Hepatocyte (in vitro differentiated cells): ENCODE data around the gene ZC3H7A. TPM values are rescaled to one million over a fixed set of nuclear protein-coding genes. Genes with fewer than 3 reads are reported as not detected.

Experiments used
- DNase-seq: peaks from one replicate; pipeline ENCODE4 v3.0.0-alpha.2; 2016; ENCODE audit warnings: low spot score
- H2AFZ ChIP-seq: fragments of 200-600 bp; sonication (generic); 2 replicates; pipeline ENCODE4 v1.6.0; 2016; ENCODE audit warnings: antibody characterized with exemption, mild to moderate bottlenecking
- H3K27ac ChIP-seq: fragments of 200-600 bp; sonication (generic); 2 replicates; pipeline ENCODE4 v1.5.1; 2016; ENCODE audit warnings: mild to moderate bottlenecking
- H3K27me3 ChIP-seq: fragments of 200-600 bp; sonication (generic); 2 replicates; pipeline ENCODE4 v1.6.1; 2016
- H3K36me3 ChIP-seq: fragments of 200-600 bp; sonication (generic); replicated peaks from 2 replicates; pipeline ENCODE4 v1.5.1; 2016; ENCODE audit warnings: low read depth; ENCODE audit not compliant: insufficient read depth
- H3K4me1 ChIP-seq: fragments of 200-600 bp; sonication (generic); 2 replicates; pipeline ENCODE4 v1.5.1; 2016; ENCODE audit warnings: mild to moderate bottlenecking, moderate library complexity; ENCODE audit not compliant: insufficient read depth
- H3K4me2 ChIP-seq: fragments of 200-600 bp; sonication (generic); 2 replicates; pipeline ENCODE4 v1.6.0; 2016
- H3K4me3 ChIP-seq: fragments of 200-600 bp; sonication (generic); 2 replicates; pipeline ENCODE4 v1.5.1; 2016; ENCODE audit warnings: mild to moderate bottlenecking
- H3K79me2 ChIP-seq: fragments of 200-600 bp; sonication (generic); 2 replicates; pipeline ENCODE4 v1.6.0; 2017; ENCODE audit warnings: mild to moderate bottlenecking
- H3K9me2 ChIP-seq: fragments of 200-600 bp; sonication (generic); replicated peaks from 2 replicates; pipeline ENCODE4 v1.6.0; 2017; ENCODE audit warnings: mild to moderate bottlenecking; ENCODE audit not compliant: insufficient read depth
- H3K9me3 ChIP-seq: fragments of 200-600 bp; sonication (generic); 2 replicates; pipeline ENCODE4 v1.5.1; 2016; ENCODE audit warnings: low read depth, mild to moderate bottlenecking
- H4K20me1 ChIP-seq: fragments of 200-600 bp; sonication (generic); 2 replicates; pipeline ENCODE4 v1.6.0; 2016; ENCODE audit warnings: mild to moderate bottlenecking; ENCODE audit not compliant: insufficient read depth, poor library complexity, severe bottlenecking
- EZH2 ChIP-seq: fragments of 200-600 bp; sonication (generic); IDR thresholded peaks from 2 replicates; pipeline ENCODE4 v1.6.1; 2016; ENCODE audit warnings: antibody characterized with exemption, mild to moderate bottlenecking, borderline replicate concordance
- EZH2phosphoT487 ChIP-seq: fragments of 200-600 bp; sonication (generic); IDR thresholded peaks from one replicate; pipeline ENCODE4 v1.6.1; 2018; ENCODE audit warnings: antibody characterized with exemption, mild to moderate bottlenecking, low read depth, moderate library complexity; ENCODE audit not compliant: unreplicated experiment, severe bottlenecking
- WGBS: methylation state at CpG from one replicate; pipeline ENCODE4 v1.1.6; 2016; ENCODE audit warnings: low lambda C conversion rate; ENCODE audit errors: missing lambda C conversion rate; 5-methylcytosine and 5-hydroxymethylcytosine counted together
- polyA plus RNA-seq: library from polyadenylated mRNA; unstranded; fragments of >200 nt; fragmentation: Nextera tagmentation; extraction: Ambion mirVana; gene quantifications from 2 replicates; pipeline ENCODE4 v1.2.1, GENCODE V29; 2016
- total RNA-seq: library from RNA; depleted of rRNA; stranded (reverse); fragments of >200 nt; gene quantifications from 2 replicates; pipeline ENCODE4 v1.2.3, GENCODE V29; 2014
- TF ChIP-seq, protein P1 (sequence below): fragments of 200-600 bp; sonication (generic); IDR thresholded peaks from 2 replicates; pipeline ENCODE4 v1.5.1; 2016; ENCODE audit warnings: antibody characterized with exemption, mild to moderate bottlenecking; ENCODE audit not compliant: poor library complexity

Gene ZC3H7A
- total and polyA plus RNA-seq, 2 experiments from 2014 or later, result 34.9 to 40.3 TPM

- peak overlapping the region; percentile 42 for H3K27ac ChIP-seq
- peaks cover 93% of the 10 kb centered on the region for H3K79me2 ChIP-seq
- H3K36me3 ChIP-seq, result no peaks in the 10 kb centered on the region
- no peaks in the 10 kb centered on the region for H3K9me3 ChIP-seq
- TF ChIP-seq, protein P1, sequence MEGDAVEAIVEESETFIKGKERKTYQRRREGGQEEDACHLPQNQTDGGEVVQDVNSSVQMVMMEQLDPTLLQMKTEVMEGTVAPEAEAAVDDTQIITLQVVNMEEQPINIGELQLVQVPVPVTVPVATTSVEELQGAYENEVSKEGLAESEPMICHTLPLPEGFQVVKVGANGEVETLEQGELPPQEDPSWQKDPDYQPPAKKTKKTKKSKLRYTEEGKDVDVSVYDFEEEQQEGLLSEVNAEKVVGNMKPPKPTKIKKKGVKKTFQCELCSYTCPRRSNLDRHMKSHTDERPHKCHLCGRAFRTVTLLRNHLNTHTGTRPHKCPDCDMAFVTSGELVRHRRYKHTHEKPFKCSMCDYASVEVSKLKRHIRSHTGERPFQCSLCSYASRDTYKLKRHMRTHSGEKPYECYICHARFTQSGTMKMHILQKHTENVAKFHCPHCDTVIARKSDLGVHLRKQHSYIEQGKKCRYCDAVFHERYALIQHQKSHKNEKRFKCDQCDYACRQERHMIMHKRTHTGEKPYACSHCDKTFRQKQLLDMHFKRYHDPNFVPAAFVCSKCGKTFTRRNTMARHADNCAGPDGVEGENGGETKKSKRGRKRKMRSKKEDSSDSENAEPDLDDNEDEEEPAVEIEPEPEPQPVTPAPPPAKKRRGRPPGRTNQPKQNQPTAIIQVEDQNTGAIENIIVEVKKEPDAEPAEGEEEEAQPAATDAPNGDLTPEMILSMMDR, result no peak
- TF ChIP-seq EZH2 (no peak), EZH2phosphoT487 (no peak)
- no peak overlapping the region for H3K4me3 ChIP-seq
- no peaks in the 10 kb centered on the region for H3K27me3 ChIP-seq
- no peak for DNase-seq
- H3K4me2 ChIP-seq, result peak overlapping the region; percentile 47
- H2AFZ ChIP-seq, result no peak overlapping the region
- H4K20me1 ChIP-seq, result peaks cover 50% of the 10 kb centered on the region
- 58% methylated on average over 6 of the region's 6 CpGs for WGBS
- peaks cover 46% of the 10 kb centered on the region for H3K4me1 ChIP-seq
- H3K9me2 ChIP-seq, result no peaks in the 10 kb centered on the region
Observed at GRCh38 chr16:11736903-11737302, 60.2 kb downstream of the ZC3H7A start.

DNA sequence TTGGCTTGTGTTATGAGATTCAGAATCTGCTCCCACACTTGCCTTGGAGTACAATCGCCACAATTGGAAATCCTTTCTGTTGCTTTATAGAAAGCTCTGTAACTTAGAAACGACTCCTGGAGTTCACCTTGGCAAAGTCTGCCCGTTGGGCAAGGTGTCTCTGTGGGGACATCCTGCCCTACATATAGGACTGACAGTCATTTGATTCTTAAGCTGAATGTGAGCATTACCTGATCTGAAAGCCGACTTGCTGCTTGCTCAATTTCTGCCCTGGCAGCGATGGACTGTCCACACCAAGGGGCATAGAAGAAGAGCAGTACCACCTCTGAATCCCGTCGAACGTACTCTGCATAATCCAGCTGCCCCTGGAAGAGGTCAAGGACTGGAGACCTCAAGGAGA is 61.3 kb downstream of the ZC3H7A start:
- Histone ChIP-seq H3K79me2 (peaks cover 93% of the 10 kb centered on the region), H3K9me2 (no peaks in the 10 kb centered on the region), H4K20me1 (peaks cover 43% of the 10 kb centered on the region), H3K27ac (peak overlapping the region; percentile 42), H3K9me3 (no peaks in the 10 kb centered on the region), H3K36me3 (no peaks in the 10 kb centered on the region), H3K27me3 (no peaks in the 10 kb centered on the region), H3K4me2 (peak overlapping the region; percentile 47), H3K4me1 (peaks cover 47% of the 10 kb centered on the region), H3K4me3 (no peak overlapping the region), H2AFZ (no peak overlapping the region)
- 66% methylated on average over 8 of the region's 8 CpGs for WGBS
- no peak for DNase-seq
- TF ChIP-seq EZH2, result no peak
- no peak for TF ChIP-seq EZH2phosphoT487
- TF ChIP-seq, protein P1, result no peak

DNA sequence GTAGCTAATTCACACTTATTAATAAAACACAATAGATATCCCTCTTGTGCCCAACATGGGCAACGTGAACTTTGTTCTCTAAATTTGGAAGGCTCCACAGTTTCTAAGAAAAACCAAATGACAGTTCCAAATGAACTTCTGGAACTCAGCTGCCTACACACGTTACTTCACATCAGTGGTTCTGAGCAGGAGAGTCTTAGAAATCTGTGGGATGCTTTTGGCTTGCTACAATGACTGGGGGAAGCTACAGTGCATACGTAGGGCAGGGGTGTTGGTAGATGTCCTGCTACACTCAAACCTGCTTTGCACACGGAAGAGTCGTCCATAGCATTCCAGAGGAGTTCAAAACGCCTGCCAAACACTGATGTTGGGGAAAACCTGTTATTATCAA is 62.4 kb downstream of the ZC3H7A start:
- Histone ChIP-seq H4K20me1 (peaks cover 31% of the 10 kb centered on the region), H3K27me3 (no peaks in the 10 kb centered on the region), H3K36me3 (no peaks in the 10 kb centered on the region), H3K9me3 (no peaks in the 10 kb centered on the region), H3K4me3 (no peak overlapping the region), H3K9me2 (no peaks in the 10 kb centered on the region), H2AFZ (no peak overlapping the region), H3K4me1 (peaks cover 39% of the 10 kb centered on the region), H3K27ac (no peak overlapping the region), H3K79me2 (peaks cover 92% of the 10 kb centered on the region), H3K4me2 (no peak overlapping the region)
- no peak for TF ChIP-seq EZH2phosphoT487
- TF ChIP-seq EZH2, result no peak
- TF ChIP-seq, protein P1, result no peak
- 77% methylated on average over 6 of the region's 6 CpGs for WGBS
- no peak for DNase-seq
